GM23338 (cell line): Measurements from ENCODE around the gene FMN1. TPM values are rescaled to one million over a fixed set of nuclear protein-coding genes. Genes with fewer than 3 reads are reported as not detected.

Experiments used
- ATAC-seq: fragments of 200-7000 bp; cut with Tn5 transposase; 3 replicates; pipeline ENCODE4 v1.9.1; 2020
- DNase-seq: peaks from one replicate; pipeline ENCODE4 v3.0.0-alpha.2; 2015; ENCODE audit warnings: low spot score
- H2AFZ ChIP-seq: fragments of 200-600 bp; sonication (generic); 2 replicates; pipeline ENCODE4 v1.8.0; 2016; ENCODE audit warnings: antibody characterized with exemption, mild to moderate bottlenecking, moderate library complexity
- H3F3A ChIP-seq: fragments of 200-600 bp; sonication (generic); replicated peaks from 2 replicates; pipeline ENCODE4 v1.8.0; 2017; ENCODE audit warnings: antibody characterized with exemption, mixed run types, low read depth
- H3K27ac ChIP-seq: fragments of 200-600 bp; sonication (generic); 2 replicates; pipeline ENCODE4 v1.6.1; 2016; ENCODE audit warnings: low read depth
- H3K27me3 ChIP-seq: fragments of 200-600 bp; sonication (generic); 2 replicates; pipeline ENCODE4 v1.8.0; 2016; ENCODE audit warnings: mild to moderate bottlenecking, mixed run types, moderate library complexity; ENCODE audit not compliant: insufficient read depth
- H3K36me3 ChIP-seq: fragments of 200-600 bp; sonication (generic); 2 replicates; pipeline ENCODE4 v1.8.0; 2016; ENCODE audit warnings: mild to moderate bottlenecking; ENCODE audit not compliant: insufficient read depth
- H3K4me1 ChIP-seq: fragments of 200-600 bp; sonication (generic); 2 replicates; pipeline ENCODE4 v1.8.0; 2016; ENCODE audit warnings: mild to moderate bottlenecking, moderate library complexity; ENCODE audit not compliant: insufficient read depth
- H3K4me2 ChIP-seq: fragments of 200-600 bp; sonication (generic); 2 replicates; pipeline ENCODE4 v1.7.1; 2017; ENCODE audit warnings: mixed run types
- H3K4me3 ChIP-seq: fragments of 200-600 bp; sonication (generic); 2 replicates; pipeline ENCODE4 v1.6.1; 2016; ENCODE audit warnings: mixed run types
- H3K79me2 ChIP-seq: fragments of 200-600 bp; sonication (generic); replicated peaks from 2 replicates; pipeline ENCODE4 v1.8.0; 2017; ENCODE audit warnings: mild to moderate bottlenecking; ENCODE audit not compliant: insufficient read depth
- H3K9me2 ChIP-seq: fragments of 200-600 bp; sonication (generic); 2 replicates; pipeline ENCODE4 v1.8.0; 2017; ENCODE audit not compliant: insufficient read depth
- H4K20me1 ChIP-seq: fragments of 200-600 bp; sonication (generic); replicated peaks from 2 replicates; pipeline ENCODE4 v1.8.0; 2017; ENCODE audit warnings: mild to moderate bottlenecking; ENCODE audit not compliant: insufficient read depth
- H3K27ac Mint-ChIP-seq: 2 replicates; pipeline ENCODE4 v1.8.0; 2020; ENCODE audit warnings: inconsistent platforms, mild to moderate bottlenecking, moderate library complexity, mixed read lengths
- H3K27me3 Mint-ChIP-seq: 3 replicates; pipeline ENCODE4 v1.8.0; 2022; ENCODE audit warnings: low read depth, mild to moderate bottlenecking, moderate library complexity, mixed read lengths, inconsistent platforms; ENCODE audit not compliant: insufficient read depth, poor library complexity
- H3K36me3 Mint-ChIP-seq: 3 replicates; pipeline ENCODE4 v1.8.0; 2021; ENCODE audit warnings: low read depth, mild to moderate bottlenecking, inconsistent platforms, moderate library complexity, mixed read lengths
- H3K4me1 Mint-ChIP-seq: 3 replicates; pipeline ENCODE4 v1.8.0; 2020; ENCODE audit warnings: mild to moderate bottlenecking, inconsistent platforms, mixed read lengths
- H3K4me3 Mint-ChIP-seq: 3 replicates; pipeline ENCODE4 v1.8.0; 2021; ENCODE audit warnings: moderate library complexity, mild to moderate bottlenecking, inconsistent platforms, mixed read lengths
- H3K9me3 Mint-ChIP-seq: 3 replicates; pipeline ENCODE4 v1.8.0; 2020; ENCODE audit warnings: moderate library complexity, mild to moderate bottlenecking, inconsistent platforms, mixed read lengths
- CREB1 ChIP-seq: fragments of 250-450 bp; sonication (Bioruptor Pico); IDR thresholded peaks from 2 replicates; pipeline ENCODE4 v1.5.0; 2020; ENCODE audit warnings: low read depth, mild to moderate bottlenecking, moderate library complexity
- EZH2 ChIP-seq: fragments of 200-600 bp; sonication (generic); IDR thresholded peaks from one replicate; pipeline ENCODE4 v1.8.0; 2017; ENCODE audit warnings: antibody characterized with exemption, mild to moderate bottlenecking, low read depth; ENCODE audit not compliant: unreplicated experiment
- EZH2phosphoT487 ChIP-seq: fragments of 200-600 bp; sonication (generic); IDR thresholded peaks from one replicate; pipeline ENCODE4 v1.8.1; 2018; ENCODE audit warnings: antibody characterized with exemption; ENCODE audit not compliant: unreplicated experiment
- JUNB ChIP-seq: IDR thresholded peaks from one replicate; pipeline ENCODE4 v1.6.1; 2016; ENCODE audit warnings: antibody characterized with exemption; ENCODE audit not compliant: unreplicated experiment
- NANOG ChIP-seq: IDR thresholded peaks from 2 replicates; pipeline ENCODE4 v1.6.1; 2016; ENCODE audit warnings: antibody characterized with exemption, borderline replicate concordance
- POLR2AphosphoS5 ChIP-seq: IDR thresholded peaks from 2 replicates; pipeline ENCODE4 v1.6.1; 2016; ENCODE audit warnings: antibody characterized with exemption, low read depth
- STAT1 ChIP-seq: IDR thresholded peaks from one replicate; pipeline ENCODE4 v1.6.1; 2016; ENCODE audit warnings: antibody characterized with exemption; ENCODE audit not compliant: unreplicated experiment
- ZNF114 ChIP-seq: fragments of 250-450 bp; sonication (Bioruptor Pico); IDR thresholded peaks from 2 replicates; pipeline ENCODE4 v1.5.0; 2020; ENCODE audit warnings: mild to moderate bottlenecking, moderate library complexity
- ZNF331 ChIP-seq: fragments of 250-450 bp; sonication (Bioruptor Pico); IDR thresholded peaks from 2 replicates; pipeline ENCODE4 v1.5.0; 2020; ENCODE audit warnings: low read depth, mild to moderate bottlenecking, moderate library complexity
- polyA plus RNA-seq: library from polyadenylated mRNA; unstranded; fragments of >200 nt; fragmentation: Nextera tagmentation; extraction: Ambion mirVana; gene quantifications from 2 replicates; pipeline ENCODE4 v1.2.1, GENCODE V29; 2016
- total RNA-seq: library from RNA; depleted of rRNA; stranded (reverse); fragments of >200 nt; shearing (Covaris generic); gene quantifications from 2 replicates; pipeline ENCODE4 v1.2.3, GENCODE V29; 2014
- TF ChIP-seq, protein P1 (sequence below), 2 experiments: fragments of 200-600 bp in 1 of 2; sonication (generic) in 1 of 2; conservative IDR thresholded peaks; 2 replicates each; pipeline versions ENCODE4 v1.5.1 to v1.6.1; 2016 to 2017; ENCODE audit warnings: antibody characterized with exemption in 2 of 2, low read depth in 2 of 2, mild to moderate bottlenecking in 2 of 2, moderate library complexity in 1 of 2
- TF ChIP-seq, protein P2 (sequence below): fragments of 250-450 bp; sonication (Bioruptor Pico); IDR thresholded peaks from 2 replicates; pipeline ENCODE4 v1.5.0; 2020; ENCODE audit warnings: mild to moderate bottlenecking, moderate library complexity

Gene FMN1
- total and polyA plus RNA-seq, 2 experiments from 2014 or later, result 1.2 to 1.6 TPM

DNA sequence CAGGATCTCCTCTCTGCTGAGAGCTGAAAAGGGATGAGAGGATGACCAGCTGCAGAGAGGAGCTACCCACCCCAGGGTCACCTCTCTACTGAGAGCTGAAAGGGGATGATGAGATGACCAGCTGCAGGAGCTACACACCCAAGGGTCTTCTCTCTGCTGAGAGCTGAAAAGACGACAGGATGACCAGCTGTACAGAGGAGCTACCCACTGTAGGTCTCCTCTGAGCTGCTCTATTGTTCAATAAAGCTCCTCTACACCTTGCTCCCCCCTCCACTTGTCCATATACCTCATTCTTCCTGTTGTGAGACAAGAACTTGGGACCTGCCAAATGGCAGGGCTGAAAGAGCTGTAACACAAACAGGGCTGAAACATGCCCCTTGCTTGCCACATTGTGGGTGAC lies 149.9 kb downstream of the FMN1 start:
- Histone ChIP-seq H3F3A (no peaks in the 10 kb centered on the region), H3K79me2 (no peaks in the 10 kb centered on the region), H4K20me1 (no peaks in the 10 kb centered on the region), H3K36me3 (peaks cover 5% of the 10 kb centered on the region; the same call in 1 of the 2 replicates), H3K4me3 (no peak overlapping the region), H3K27me3 (no peaks in the 10 kb centered on the region), H3K9me2 (no peaks in the 10 kb centered on the region), H3K27ac (no peak overlapping the region), H3K4me1 (no peaks in the 10 kb centered on the region), H3K4me2 (no peak overlapping the region), H2AFZ (no peak overlapping the region)
- no peak for ATAC-seq
- peaks cover 49% of the 10 kb centered on the region for H3K9me3 Mint-ChIP-seq
- H3K4me3 Mint-ChIP-seq, result no peak overlapping the region
- peaks cover 34% of the 10 kb centered on the region for H3K36me3 Mint-ChIP-seq
- H3K27me3 Mint-ChIP-seq, result no peaks in the 10 kb centered on the region
- H3K27ac Mint-ChIP-seq, result no peak overlapping the region
- no peaks in the 10 kb centered on the region for H3K4me1 Mint-ChIP-seq
- TF ChIP-seq POLR2AphosphoS5 (no peak), JUNB (no peak), STAT1 (no peak), EZH2phosphoT487 (no peak), ZNF331 (CRISPR knock-in tag) (no peak), NANOG (no peak), EZH2 (no peak), CREB1 (CRISPR knock-in tag) (no peak), ZNF114 (CRISPR knock-in tag) (no peak)
- TF ChIP-seq, protein P1, sequence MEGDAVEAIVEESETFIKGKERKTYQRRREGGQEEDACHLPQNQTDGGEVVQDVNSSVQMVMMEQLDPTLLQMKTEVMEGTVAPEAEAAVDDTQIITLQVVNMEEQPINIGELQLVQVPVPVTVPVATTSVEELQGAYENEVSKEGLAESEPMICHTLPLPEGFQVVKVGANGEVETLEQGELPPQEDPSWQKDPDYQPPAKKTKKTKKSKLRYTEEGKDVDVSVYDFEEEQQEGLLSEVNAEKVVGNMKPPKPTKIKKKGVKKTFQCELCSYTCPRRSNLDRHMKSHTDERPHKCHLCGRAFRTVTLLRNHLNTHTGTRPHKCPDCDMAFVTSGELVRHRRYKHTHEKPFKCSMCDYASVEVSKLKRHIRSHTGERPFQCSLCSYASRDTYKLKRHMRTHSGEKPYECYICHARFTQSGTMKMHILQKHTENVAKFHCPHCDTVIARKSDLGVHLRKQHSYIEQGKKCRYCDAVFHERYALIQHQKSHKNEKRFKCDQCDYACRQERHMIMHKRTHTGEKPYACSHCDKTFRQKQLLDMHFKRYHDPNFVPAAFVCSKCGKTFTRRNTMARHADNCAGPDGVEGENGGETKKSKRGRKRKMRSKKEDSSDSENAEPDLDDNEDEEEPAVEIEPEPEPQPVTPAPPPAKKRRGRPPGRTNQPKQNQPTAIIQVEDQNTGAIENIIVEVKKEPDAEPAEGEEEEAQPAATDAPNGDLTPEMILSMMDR (conservative IDR thresholded peaks at IDR 0.05; ENCODE audit: low read depth in 2 of 2), result no peak
- TF ChIP-seq, protein P2, sequence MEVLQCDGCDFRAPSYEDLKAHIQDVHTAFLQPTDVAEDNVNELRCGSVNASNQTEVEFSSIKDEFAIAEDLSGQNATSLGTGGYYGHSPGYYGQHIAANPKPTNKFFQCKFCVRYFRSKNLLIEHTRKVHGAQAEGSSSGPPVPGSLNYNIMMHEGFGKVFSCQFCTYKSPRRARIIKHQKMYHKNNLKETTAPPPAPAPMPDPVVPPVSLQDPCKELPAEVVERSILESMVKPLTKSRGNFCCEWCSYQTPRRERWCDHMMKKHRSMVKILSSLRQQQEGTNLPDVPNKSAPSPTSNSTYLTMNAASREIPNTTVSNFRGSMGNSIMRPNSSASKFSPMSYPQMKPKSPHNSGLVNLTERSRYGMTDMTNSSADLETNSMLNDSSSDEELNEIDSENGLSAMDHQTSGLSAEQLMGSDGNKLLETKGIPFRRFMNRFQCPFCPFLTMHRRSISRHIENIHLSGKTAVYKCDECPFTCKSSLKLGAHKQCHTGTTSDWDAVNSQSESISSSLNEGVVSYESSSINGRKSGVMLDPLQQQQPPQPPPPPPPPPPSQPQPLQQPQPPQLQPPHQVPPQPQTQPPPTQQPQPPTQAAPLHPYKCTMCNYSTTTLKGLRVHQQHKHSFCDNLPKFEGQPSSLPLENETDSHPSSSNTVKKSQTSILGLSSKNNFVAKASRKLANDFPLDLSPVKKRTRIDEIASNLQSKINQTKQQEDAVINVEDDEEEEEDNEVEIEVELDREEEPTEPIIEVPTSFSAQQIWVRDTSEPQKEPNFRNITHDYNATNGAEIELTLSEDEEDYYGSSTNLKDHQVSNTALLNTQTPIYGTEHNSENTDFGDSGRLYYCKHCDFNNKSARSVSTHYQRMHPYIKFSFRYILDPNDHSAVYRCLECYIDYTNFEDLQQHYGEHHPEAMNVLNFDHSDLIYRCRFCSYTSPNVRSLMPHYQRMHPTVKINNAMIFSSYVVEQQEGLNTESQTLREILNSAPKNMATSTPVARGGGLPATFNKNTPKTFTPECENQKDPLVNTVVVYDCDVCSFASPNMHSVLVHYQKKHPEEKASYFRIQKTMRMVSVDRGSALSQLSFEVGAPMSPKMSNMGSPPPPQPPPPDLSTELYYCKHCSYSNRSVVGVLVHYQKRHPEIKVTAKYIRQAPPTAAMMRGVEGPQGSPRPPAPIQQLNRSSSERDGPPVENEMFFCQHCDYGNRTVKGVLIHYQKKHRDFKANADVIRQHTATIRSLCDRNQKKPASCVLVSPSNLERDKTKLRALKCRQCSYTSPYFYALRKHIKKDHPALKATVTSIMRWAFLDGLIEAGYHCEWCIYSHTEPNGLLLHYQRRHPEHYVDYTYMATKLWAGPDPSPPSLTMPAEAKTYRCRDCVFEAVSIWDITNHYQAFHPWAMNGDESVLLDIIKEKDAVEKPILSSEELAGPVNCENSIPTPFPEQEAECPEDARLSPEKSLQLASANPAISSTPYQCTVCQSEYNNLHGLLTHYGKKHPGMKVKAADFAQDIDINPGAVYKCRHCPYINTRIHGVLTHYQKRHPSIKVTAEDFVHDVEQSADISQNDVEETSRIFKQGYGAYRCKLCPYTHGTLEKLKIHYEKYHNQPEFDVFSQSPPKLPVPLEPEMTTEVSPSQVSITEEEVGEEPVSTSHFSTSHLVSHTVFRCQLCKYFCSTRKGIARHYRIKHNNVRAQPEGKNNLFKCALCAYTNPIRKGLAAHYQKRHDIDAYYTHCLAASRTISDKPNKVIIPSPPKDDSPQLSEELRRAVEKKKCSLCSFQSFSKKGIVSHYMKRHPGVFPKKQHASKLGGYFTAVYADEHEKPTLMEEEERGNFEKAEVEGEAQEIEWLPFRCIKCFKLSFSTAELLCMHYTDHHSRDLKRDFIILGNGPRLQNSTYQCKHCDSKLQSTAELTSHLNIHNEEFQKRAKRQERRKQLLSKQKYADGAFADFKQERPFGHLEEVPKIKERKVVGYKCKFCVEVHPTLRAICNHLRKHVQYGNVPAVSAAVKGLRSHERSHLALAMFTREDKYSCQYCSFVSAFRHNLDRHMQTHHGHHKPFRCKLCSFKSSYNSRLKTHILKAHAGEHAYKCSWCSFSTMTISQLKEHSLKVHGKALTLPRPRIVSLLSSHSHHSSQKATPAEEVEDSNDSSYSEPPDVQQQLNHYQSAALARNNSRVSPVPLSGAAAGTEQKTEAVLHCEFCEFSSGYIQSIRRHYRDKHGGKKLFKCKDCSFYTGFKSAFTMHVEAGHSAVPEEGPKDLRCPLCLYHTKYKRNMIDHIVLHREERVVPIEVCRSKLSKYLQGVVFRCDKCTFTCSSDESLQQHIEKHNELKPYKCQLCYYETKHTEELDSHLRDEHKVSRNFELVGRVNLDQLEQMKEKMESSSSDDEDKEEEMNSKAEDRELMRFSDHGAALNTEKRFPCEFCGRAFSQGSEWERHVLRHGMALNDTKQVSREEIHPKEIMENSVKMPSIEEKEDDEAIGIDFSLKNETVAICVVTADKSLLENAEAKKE (CRISPR knock-in tag), result no peak
- DNase-seq, result no peak
